H1 (cell line): ENCODE measurements around the gene REXO5. TPM values are rescaled to one million over a fixed set of nuclear protein-coding genes. Genes with fewer than 3 reads are reported as not detected.

Source experiments
- CTCF ChIA-PET: fragments of 300-600 bp; sonication (Branson Sonifier 250); formaldehyde crosslinking; loops from one replicate; lab custom pipeline; 2021; ENCODE audit not compliant: partially characterized antibody; lab: Charles Lee
- POLR2A ChIA-PET: fragments of 300-600 bp; sonication (Branson Sonifier 250); formaldehyde crosslinking; loops from one replicate; lab custom pipeline; 2021; ENCODE audit warnings: inconsistent platforms; ENCODE audit not compliant: partially characterized antibody; lab: Charles Lee
- DNase-seq, 2 experiments: peaks; one replicate each; pipeline versions ENCODE4 v3.0.0 to v3.0.0-alpha.2; 2010 to 2022; ENCODE audit warnings: low spot score in 2 of 2, low read depth in 1 of 2, mixed read lengths in 1 of 2
- FAIRE-seq: peaks from 2 replicates; lab custom pipeline; 2011; peaks lifted over from hg19 to GRCh38; lab: Jason Lieb, UNC
- H2AFZ ChIP-seq: 2 replicates; pipeline ENCODE4 v1.8.1; 2012; ENCODE audit warnings: low read length, inconsistent platforms
- H2AK5ac ChIP-seq: 2 replicates; pipeline ENCODE4 v1.6.1; 2013; ENCODE audit warnings: low read depth, low read length
- H2BK120ac ChIP-seq: replicated peaks from 2 replicates; pipeline ENCODE3; 2013; ENCODE audit warnings: low read depth, low read length, inconsistent platforms
- H2BK12ac ChIP-seq: 2 replicates; pipeline ENCODE4 v1.6.1; 2013; ENCODE audit warnings: low read depth, low read length
- H2BK15ac ChIP-seq: 2 replicates; pipeline ENCODE4 v1.6.1; 2013; ENCODE audit warnings: low read length
- H2BK20ac ChIP-seq: 2 replicates; pipeline ENCODE4 v1.6.1; 2013; ENCODE audit warnings: low read length
- H2BK5ac ChIP-seq: 2 replicates; pipeline ENCODE4 v1.6.1; 2013; ENCODE audit warnings: low read depth, low read length
- H3K14ac ChIP-seq: 2 replicates; pipeline ENCODE4 v1.6.1; 2013; ENCODE audit warnings: inconsistent platforms; ENCODE audit not compliant: insufficient read length
- H3K18ac ChIP-seq: 2 replicates; pipeline ENCODE4 v1.6.1; 2013; ENCODE audit warnings: low read length; ENCODE audit errors: extremely low read depth
- H3K23ac ChIP-seq: 2 replicates; pipeline ENCODE4 v1.6.1; 2013; ENCODE audit warnings: inconsistent platforms; ENCODE audit not compliant: insufficient read length
- H3K23me2 ChIP-seq: 2 replicates; pipeline ENCODE4 v1.6.1; 2013; ENCODE audit warnings: low read depth, low read length
- H3K27ac ChIP-seq: 2 replicates; pipeline ENCODE4 v1.6.1; 2011; ENCODE audit warnings: low read depth, low read length, inconsistent platforms
- H3K27me3 ChIP-seq, 4 experiments: replicated peaks in 1 of 4; 1 replicate in 1 of 4; 2 replicates in 3 of 4; pipeline versions ENCODE4 v1.6.1 to v1.8.1; 2011 to 2013; ENCODE audit warnings: low read length in 3 of 4, mild to moderate bottlenecking in 3 of 4, inconsistent platforms in 2 of 4, mixed read lengths in 2 of 4, moderate library complexity in 1 of 4; ENCODE audit not compliant: control insufficient read depth in 3 of 4, insufficient read depth in 3 of 4; ENCODE audit errors: extremely low read depth in 1 of 4
- H3K36me3 ChIP-seq, 4 experiments: 2 replicates each; pipeline versions ENCODE4 v1.6.1 to v1.8.1; 2011 to 2013; ENCODE audit warnings: mild to moderate bottlenecking in 4 of 4, low read length in 3 of 4, moderate library complexity in 2 of 4, control low read depth in 1 of 4, inconsistent platforms in 1 of 4; ENCODE audit not compliant: insufficient read depth in 4 of 4, control insufficient read depth in 2 of 4
- H3K4ac ChIP-seq: replicated peaks from 2 replicates; pipeline ENCODE3; 2013; ENCODE audit warnings: low read length, low read depth, mixed read lengths, inconsistent platforms; ENCODE audit not compliant: insufficient read length
- H3K4me1 ChIP-seq, 4 experiments: replicated peaks in 1 of 4; 1 replicate in 1 of 4; 2 replicates in 3 of 4; pipeline versions ENCODE4 v1.6.1 to v1.8.1; 2011 to 2013; ENCODE audit warnings: low read length in 3 of 4, inconsistent platforms in 2 of 4, mixed read lengths in 1 of 4; ENCODE audit not compliant: insufficient read depth in 4 of 4, control insufficient read depth in 3 of 4
- H3K4me2 ChIP-seq, 2 experiments: 2 replicates each; pipeline versions ENCODE4 v1.6.1 to v1.8.1; 2011 to 2013; ENCODE audit warnings: low read depth in 2 of 2, low read length in 2 of 2, control low read depth in 1 of 2, inconsistent platforms in 1 of 2, mild to moderate bottlenecking in 1 of 2; ENCODE audit not compliant: insufficient read depth in 1 of 2
- H3K4me3 ChIP-seq, 4 experiments: fragments of 200-600, 300-600 bp in 1 of 4; sonication (generic), shearing (Covaris generic), sonication (Bioruptor Twin) in 1 of 4; 2 replicates each; pipeline versions ENCODE4 v1.5.1 to v1.8.1; 2011 to 2016; ENCODE audit warnings: low read length in 4 of 4, low read depth in 3 of 4, control low read depth in 2 of 4, inconsistent platforms in 2 of 4, mild to moderate bottlenecking in 2 of 4, mixed read lengths in 1 of 4, moderate library complexity in 1 of 4; ENCODE audit not compliant: insufficient read depth in 2 of 4; ENCODE audit errors: extremely low read depth in 1 of 4
- H3K56ac ChIP-seq: replicated peaks from 2 replicates; pipeline ENCODE3; 2013; ENCODE audit warnings: low read depth, mild to moderate bottlenecking, mixed read lengths, low read length, inconsistent platforms; ENCODE audit not compliant: insufficient read length
- H3K79me1 ChIP-seq: 2 replicates; pipeline ENCODE4 v1.6.1; 2013; ENCODE audit warnings: low read depth, low read length, control low read depth
- H3K79me2 ChIP-seq, 2 experiments: 2 replicates each; pipeline versions ENCODE4 v1.6.1 to v1.8.1; 2012 to 2013; ENCODE audit warnings: low read length in 2 of 2, mild to moderate bottlenecking in 2 of 2, inconsistent platforms in 1 of 2; ENCODE audit not compliant: insufficient read depth in 2 of 2, control insufficient read depth in 1 of 2
- H3K9ac ChIP-seq, 4 experiments: replicated peaks in 1 of 4; 1 replicate in 1 of 4; 2 replicates in 3 of 4; pipeline versions ENCODE4 v1.6.1 to v1.8.1; 2011 to 2013; ENCODE audit warnings: low read depth in 3 of 4, low read length in 3 of 4, control low read depth in 2 of 4, mild to moderate bottlenecking in 2 of 4, moderate library complexity in 2 of 4, inconsistent platforms in 1 of 4; ENCODE audit errors: extremely low read depth in 1 of 4
- H3K9me3 ChIP-seq, 2 experiments: 2 replicates each; pipeline versions ENCODE4 v1.6.1 to v1.8.1; 2012 to 2013; ENCODE audit warnings: mild to moderate bottlenecking in 2 of 2, moderate library complexity in 2 of 2, control low read depth in 1 of 2, inconsistent platforms in 1 of 2, low read depth in 1 of 2, low read length in 1 of 2, mixed read lengths in 1 of 2; ENCODE audit not compliant: insufficient read depth in 2 of 2
- H4K20me1 ChIP-seq, 2 experiments: replicated peaks in 1 of 2; 2 replicates each; pipeline versions ENCODE3 to v1.8.1; 2011 to 2013; ENCODE audit warnings: inconsistent platforms in 2 of 2, low read length in 2 of 2, mild to moderate bottlenecking in 1 of 2; ENCODE audit not compliant: insufficient read depth in 2 of 2, control insufficient read depth in 1 of 2
- H4K5ac ChIP-seq: 2 replicates; pipeline ENCODE4 v1.6.1; 2013; ENCODE audit warnings: low read length, low read depth, mixed read lengths, inconsistent platforms; ENCODE audit not compliant: insufficient read length
- H4K8ac ChIP-seq: 2 replicates; pipeline ENCODE4 v1.8.0; 2013; ENCODE audit warnings: mild to moderate bottlenecking, moderate library complexity, low read length, inconsistent platforms; ENCODE audit not compliant: insufficient read depth; ENCODE audit errors: extremely low read depth
- H4K91ac ChIP-seq: replicated peaks from 2 replicates; pipeline ENCODE3; 2013; ENCODE audit warnings: low read length, mixed read lengths, inconsistent platforms; ENCODE audit not compliant: insufficient read length
- ASH2L ChIP-seq: fragments of 200-600, 300-600 bp; sonication (generic); IDR thresholded peaks from one replicate; pipeline ENCODE4 v1.7.1; 2017; ENCODE audit warnings: low read length
- BCL11A ChIP-seq, 2 experiments: IDR thresholded peaks; one replicate each; pipeline ENCODE4 v1.6.1; 2011; ENCODE audit warnings: low read depth in 2 of 2, low read length in 2 of 2, mild to moderate bottlenecking in 2 of 2
- CEBPB ChIP-seq: IDR thresholded peaks from 2 replicates; pipeline ENCODE4 v1.6.1; 2012; ENCODE audit warnings: low read depth, low read length
- EP300 ChIP-seq, 2 experiments: IDR thresholded peaks; 1 replicate in 1 of 2; 2 replicates in 1 of 2; pipeline ENCODE4 v1.6.1; 2011 to 2012; ENCODE audit warnings: low read depth in 2 of 2, low read length in 2 of 2, mild to moderate bottlenecking in 2 of 2, borderline replicate concordance in 1 of 2, inconsistent platforms in 1 of 2, moderate library complexity in 1 of 2
- HDAC2 ChIP-seq, 2 experiments: fragments of 300-600 bp in 1 of 2; sonication (generic) in 1 of 2; IDR thresholded peaks; 2 replicates each; pipeline ENCODE4 v1.6.1; 2011 to 2012; ENCODE audit warnings: low read depth in 2 of 2, low read length in 2 of 2, mild to moderate bottlenecking in 2 of 2, moderate library complexity in 2 of 2, borderline replicate concordance in 1 of 2, inconsistent platforms in 1 of 2
- KDM5A ChIP-seq: fragments of 200-600 bp; IDR thresholded peaks from 2 replicates; pipeline ENCODE4 v1.7.1; 2012; ENCODE audit warnings: mild to moderate bottlenecking, low read length, inconsistent platforms, mixed read lengths
- NRF1 ChIP-seq: IDR thresholded peaks from 2 replicates; pipeline ENCODE4 v1.6.1; 2011; ENCODE audit warnings: mild to moderate bottlenecking, low read depth, low read length, improper control_type of control experiment
- SIX5 ChIP-seq: IDR thresholded peaks from 2 replicates; pipeline ENCODE4 v1.6.1; 2011; ENCODE audit warnings: mild to moderate bottlenecking, low read depth, low read length
- SP4 ChIP-seq: IDR thresholded peaks from 2 replicates; pipeline ENCODE4 v1.6.1; 2012; ENCODE audit warnings: low read length, inconsistent platforms
- TAF1 ChIP-seq: IDR thresholded peaks from 2 replicates; pipeline ENCODE4 v1.6.1; 2011; ENCODE audit warnings: mild to moderate bottlenecking, low read depth, low read length
- WGBS, 2 experiments: shearing (Covaris generic) in 1 of 2; methylation state at CpG; one replicate each; pipeline versions ENCODE4 v1.1.6 to v1.1.7; 2013 to 2015; ENCODE audit warnings: low lambda C conversion rate in 2 of 2, mixed read lengths in 2 of 2, inconsistent platforms in 1 of 2, low coverage in 1 of 2, missing lambda C conversion rate in 1 of 2; ENCODE audit not compliant: insufficient replicate concordance in 2 of 2, insufficient coverage in 1 of 2, insufficient read length in 1 of 2; ENCODE audit errors: extremely low coverage in 1 of 2, missing lambda C conversion rate in 1 of 2; 5-methylcytosine and 5-hydroxymethylcytosine counted together
- polyA plus RNA-seq, 7 experiments: library from polyadenylated mRNA; depleted of rRNA in 3 of 7; stranded (reverse) in 5 of 7; unstranded in 2 of 7; fragments of >200 nt in 5 of 7; fragments of 200-250 nt in 2 of 7; gene quantifications; 1 replicate in 5 of 7; 2 replicates in 1 of 7; 4 replicates in 1 of 7; pipeline versions ENCODE4 v1.2.1 to v1.2.3, GENCODE V29; 2011 to 2013; ENCODE audit warnings: missing spikeins in 2 of 7, mixed read lengths in 2 of 7
- total RNA-seq: library from RNA; stranded (reverse); fragmentation: NEBNext Ultra II Directional; extraction: Animal tissue kit (Norgen Biotek cat#: 25700); gene quantifications from 2 replicates; pipeline ENCODE4 v1.2.1, GENCODE V29; 2021
- TF ChIP-seq, protein P1 (sequence below): IDR thresholded peaks from 2 replicates; pipeline ENCODE4 v1.6.1; 2011; ENCODE audit warnings: low read depth, mild to moderate bottlenecking, low read length; ENCODE audit not compliant: insufficient read depth

The REXO5 gene
- total and polyA plus RNA-seq, 2 of the 8 experiments (the other 6 are each of a cell fraction or from before 2014, with no cell fraction given) = 2.4 to 8.9 TPM

DNA sequence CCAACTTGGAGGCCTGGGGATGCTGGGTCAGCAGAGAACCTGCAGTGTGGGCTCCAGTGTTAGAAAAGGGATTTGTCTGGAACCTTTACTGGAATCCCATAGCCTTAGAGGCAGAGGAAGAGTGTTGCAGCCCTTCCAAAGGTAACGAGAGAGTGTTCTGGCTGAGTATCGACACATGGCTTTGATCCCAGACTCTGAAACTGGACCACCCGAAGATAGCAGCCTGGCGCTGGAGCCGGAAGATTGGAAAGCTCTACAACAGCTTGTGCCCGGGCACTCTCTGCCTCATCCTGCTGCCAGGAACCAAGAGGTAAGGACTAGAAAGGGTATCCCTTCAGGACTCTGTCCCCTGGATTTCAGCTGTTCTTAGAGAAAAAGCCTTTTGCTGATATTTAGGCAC is 39.7 kb downstream of the REXO5 start:
- peaks cover under 1 to 10% (median 2%) of the 10 kb centered on the region in 4 experiments; a peak in 3 of 8 replicates for H3K36me3 ChIP-seq
- no peak overlapping the region for H3K27ac ChIP-seq
- no peaks in the 10 kb centered on the region for H3K79me2 ChIP-seq
- ChIA-PET CTCF (interaction anchor here (0.9 to 9.6 kb wide), 6 partner anchors 16 to 258 kb away, joined by 3 to 125 read pairs (median 4); no protein-coding TSS in a partner anchor), POLR2A (no interaction called here)
- TF ChIP-seq ASH2L = no peak
- TF ChIP-seq BCL11A (IDR thresholded peaks at IDR 0.05; ENCODE audit: low read depth in 2 of 2, low read length in 2 of 2) = no peak
- TF ChIP-seq CEBPB = no peak
- TF ChIP-seq EP300 (IDR thresholded peaks at IDR 0.05; ENCODE audit: borderline replicate concordance in 1 of 2, low read depth in 2 of 2, low read length in 2 of 2) = no peak
- TF ChIP-seq TAF1 = no peak
- TF ChIP-seq HDAC2 (IDR thresholded peaks at IDR 0.05; ENCODE audit: borderline replicate concordance in 1 of 2, low read depth in 2 of 2, low read length in 2 of 2) = no peak
- TF ChIP-seq, protein P1, sequence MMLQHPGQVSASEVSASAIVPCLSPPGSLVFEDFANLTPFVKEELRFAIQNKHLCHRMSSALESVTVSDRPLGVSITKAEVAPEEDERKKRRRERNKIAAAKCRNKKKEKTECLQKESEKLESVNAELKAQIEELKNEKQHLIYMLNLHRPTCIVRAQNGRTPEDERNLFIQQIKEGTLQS = no peak
- TF ChIP-seq NRF1 = no peak
- no peak for TF ChIP-seq SIX5
- no peak for TF ChIP-seq KDM5A
- TF ChIP-seq SP4 = no peak
- H3K79me1 ChIP-seq = no peaks in the 10 kb centered on the region
- H4K91ac ChIP-seq = no peak overlapping the region
- no peak overlapping the region for H2BK15ac ChIP-seq
- no peak overlapping the region for H3K4ac ChIP-seq
- no peak overlapping the region for H3K4me2 ChIP-seq
- H2BK5ac ChIP-seq = no peak overlapping the region
- H3K27me3 ChIP-seq = no peaks in the 10 kb centered on the region
- WGBS, 2 experiments = 98% methylated on average over 6 of the region's 6 CpGs; no CpG with 5 or more reads in 1 of the 2 experiments
- H3K9ac ChIP-seq = no peak overlapping the region
- no peak overlapping the region for H2BK12ac ChIP-seq
- H2AK5ac ChIP-seq = no peak overlapping the region
- H3K9me3 ChIP-seq = no peaks in the 10 kb centered on the region
- H3K56ac ChIP-seq = no peak overlapping the region
- H3K23me2 ChIP-seq = no peaks in the 10 kb centered on the region
- no peak overlapping the region for H3K23ac ChIP-seq
- no peak overlapping the region for H2BK120ac ChIP-seq
- no peak overlapping the region for H2BK20ac ChIP-seq
- no peaks in the 10 kb centered on the region for H3K4me1 ChIP-seq
- FAIRE-seq (no peak), DNase-seq (no peak)
- H3K18ac ChIP-seq = no peak overlapping the region
- H4K20me1 ChIP-seq = peaks cover 2% of the 10 kb centered on the region in 2 experiments
- H3K4me3 ChIP-seq = no peak overlapping the region
- H3K14ac ChIP-seq = no peak overlapping the region
- H4K5ac ChIP-seq = no peak overlapping the region
- no peak overlapping the region for H2AFZ ChIP-seq
- no peak overlapping the region for H4K8ac ChIP-seq
